H9 (cell line): ENCODE results near the gene HBS1L. TPM values are rescaled to one million over a fixed set of nuclear protein-coding genes. Genes with fewer than 3 reads are reported as not detected.

ENCODE experiments used
- DNase-seq: peaks from one replicate; pipeline ENCODE4 v3.0.0-alpha.2; 2017
- H2AFZ ChIP-seq: one replicate; pipeline ENCODE4 v1.6.1; 2013; ENCODE audit warnings: mild to moderate bottlenecking, low read length, control low read depth, moderate library complexity
- H2AK5ac ChIP-seq: 2 replicates; pipeline ENCODE4 v1.6.1; 2013; ENCODE audit warnings: low read length, control low read depth, mixed read lengths; ENCODE audit not compliant: insufficient read length
- H2BK120ac ChIP-seq: one replicate; pipeline ENCODE4 v1.6.1; 2013; ENCODE audit warnings: low read depth, mild to moderate bottlenecking, low read length, control low read depth, inconsistent platforms; ENCODE audit not compliant: poor library complexity, severe bottlenecking
- H2BK12ac ChIP-seq: 2 replicates; pipeline ENCODE4 v1.6.1; 2013; ENCODE audit warnings: low read length, control low read depth, mixed read lengths, low read depth; ENCODE audit not compliant: insufficient read length
- H2BK15ac ChIP-seq: 2 replicates; pipeline ENCODE4 v1.6.1; 2013; ENCODE audit warnings: low read depth, low read length, control low read depth
- H2BK20ac ChIP-seq: one replicate; pipeline ENCODE4 v1.6.1; 2013; ENCODE audit warnings: low read depth, mild to moderate bottlenecking, low read length, control low read depth, inconsistent platforms; ENCODE audit not compliant: poor library complexity, severe bottlenecking
- H2BK5ac ChIP-seq: 2 replicates; pipeline ENCODE4 v1.6.1; 2013; ENCODE audit warnings: low read length, control low read depth, mixed read lengths; ENCODE audit not compliant: insufficient read length
- H3K14ac ChIP-seq: 2 replicates; pipeline ENCODE4 v1.6.1; 2013; ENCODE audit warnings: low read length, control low read depth; ENCODE audit not compliant: insufficient read depth
- H3K18ac ChIP-seq: 2 replicates; pipeline ENCODE4 v1.6.1; 2013; ENCODE audit warnings: low read depth, mild to moderate bottlenecking, mixed read lengths, low read length, control low read depth; ENCODE audit not compliant: insufficient read length
- H3K23ac ChIP-seq: 2 replicates; pipeline ENCODE4 v1.6.1; 2013; ENCODE audit warnings: low read length, control low read depth, mixed read lengths, low read depth; ENCODE audit not compliant: insufficient read length
- H3K23me2 ChIP-seq: 2 replicates; pipeline ENCODE4 v1.6.1; 2013; ENCODE audit warnings: low read depth, mild to moderate bottlenecking, mixed read lengths, low read length, control low read depth; ENCODE audit not compliant: insufficient read length, poor library complexity, severe bottlenecking
- H3K27ac ChIP-seq: 2 replicates; pipeline ENCODE4 v1.5.1; 2013; ENCODE audit warnings: low read length, control low read depth, mixed read lengths, low read depth; ENCODE audit not compliant: insufficient read length
- H3K27me3 ChIP-seq: 2 replicates; pipeline ENCODE4 v1.6.1; 2013; ENCODE audit warnings: low read length, control low read depth, inconsistent platforms; ENCODE audit not compliant: insufficient read depth
- H3K4ac ChIP-seq: 2 replicates; pipeline ENCODE4 v1.6.1; 2013; ENCODE audit warnings: low read depth, mild to moderate bottlenecking, control low read depth, inconsistent platforms, low read length, moderate library complexity
- H3K4me1 ChIP-seq: 2 replicates; pipeline ENCODE4 v1.6.1; 2013; ENCODE audit warnings: low read length, control low read depth, inconsistent platforms; ENCODE audit not compliant: insufficient read depth
- H3K4me2 ChIP-seq: 2 replicates; pipeline ENCODE4 v1.6.1; 2013; ENCODE audit warnings: low read length, control low read depth, mixed read lengths; ENCODE audit not compliant: insufficient read length, insufficient read depth
- H3K56ac ChIP-seq: 2 replicates; pipeline ENCODE4 v1.6.1; 2013; ENCODE audit warnings: low read depth, mild to moderate bottlenecking, mixed read lengths, low read length, control low read depth; ENCODE audit not compliant: insufficient read length
- H3K79me1 ChIP-seq: 2 replicates; pipeline ENCODE4 v1.6.1; 2013; ENCODE audit warnings: low read depth, mild to moderate bottlenecking, moderate library complexity, low read length, control low read depth, inconsistent platforms; ENCODE audit not compliant: insufficient read depth, poor library complexity, severe bottlenecking
- H3K79me2 ChIP-seq: 2 replicates; pipeline ENCODE4 v1.6.1; 2013; ENCODE audit warnings: low read length, control low read depth, inconsistent platforms; ENCODE audit not compliant: insufficient read depth
- H3K9ac ChIP-seq: 2 replicates; pipeline ENCODE4 v1.6.1; 2013; ENCODE audit warnings: low read length, control low read depth, mixed read lengths; ENCODE audit not compliant: insufficient read length; ENCODE audit errors: extremely low read depth
- H3K9me3 ChIP-seq: one replicate; pipeline ENCODE4 v1.6.1; 2013; ENCODE audit warnings: low read depth, low read length, inconsistent platforms; ENCODE audit not compliant: control insufficient read depth
- H3T11ph ChIP-seq: one replicate; pipeline ENCODE4 v1.6.1; 2013; ENCODE audit warnings: mild to moderate bottlenecking, low read length, control low read depth, inconsistent platforms
- H4K20me1 ChIP-seq: one replicate; pipeline ENCODE4 v1.6.1; 2013; ENCODE audit not compliant: control insufficient read depth, insufficient read length, insufficient read depth
- H4K5ac ChIP-seq: 2 replicates; pipeline ENCODE4 v1.6.1; 2013; ENCODE audit warnings: low read depth, mild to moderate bottlenecking, mixed read lengths, low read length, control low read depth; ENCODE audit not compliant: insufficient read length
- H4K8ac ChIP-seq: replicated peaks from 2 replicates; pipeline ENCODE4 v1.6.1; 2013; ENCODE audit warnings: low read length, control low read depth, mixed read lengths, low read depth; ENCODE audit not compliant: insufficient read length
- H4K91ac ChIP-seq: 2 replicates; pipeline ENCODE4 v1.6.1; 2013; ENCODE audit warnings: low read depth, mild to moderate bottlenecking, moderate library complexity, mixed read lengths, low read length, control low read depth; ENCODE audit not compliant: insufficient read length
- H3K27ac Mint-ChIP-seq, 3 experiments: 2 replicates in 2 of 3; 3 replicates in 1 of 3; pipeline ENCODE4 v1.8.0; 2020 to 2021; ENCODE audit warnings: mixed read lengths in 3 of 3, mild to moderate bottlenecking in 1 of 3, moderate library complexity in 1 of 3
- H3K27me3 Mint-ChIP-seq: 2 replicates; pipeline ENCODE4 v1.8.0; 2021; ENCODE audit warnings: low read depth, mild to moderate bottlenecking, moderate library complexity, mixed read lengths
- H3K36me3 Mint-ChIP-seq, 3 experiments: 2 replicates in 2 of 3; 3 replicates in 1 of 3; pipeline ENCODE4 v1.8.0; 2020 to 2021; ENCODE audit warnings: low read depth in 3 of 3, mixed read lengths in 3 of 3; ENCODE audit not compliant: insufficient read depth in 1 of 3
- H3K4me1 Mint-ChIP-seq, 2 experiments: 2 replicates each; pipeline ENCODE4 v1.8.0; 2020; ENCODE audit warnings: mixed read lengths in 2 of 2
- H3K4me3 Mint-ChIP-seq, 2 experiments: 2 replicates in 1 of 2; 3 replicates in 1 of 2; pipeline ENCODE4 v1.8.0; 2020 to 2021; ENCODE audit warnings: mild to moderate bottlenecking in 2 of 2, mixed read lengths in 2 of 2, moderate library complexity in 1 of 2
- H3K9me3 Mint-ChIP-seq, 2 experiments: 2 replicates in 1 of 2; 3 replicates in 1 of 2; pipeline ENCODE4 v1.8.0; 2020; ENCODE audit warnings: mild to moderate bottlenecking in 2 of 2, mixed read lengths in 2 of 2, moderate library complexity in 1 of 2
- CTCF ChIP-seq: fragments of 200-600 bp; sonication (generic); conservative IDR thresholded peaks from 3 replicates; pipeline ENCODE4 v1.8.0; 2021; ENCODE audit warnings: antibody characterized with exemption, mild to moderate bottlenecking
- WGBS: extraction: QIAGEN DNeasy Blood & Tissue Kit; methylation state at CpG from one replicate; pipeline ENCODE4 v1.1.7; 2013; ENCODE audit warnings: missing lambda C conversion rate, low lambda C conversion rate, mixed read lengths; ENCODE audit not compliant: insufficient read length; ENCODE audit errors: extremely low coverage; 5-methylcytosine and 5-hydroxymethylcytosine counted together
- total RNA-seq: library from RNA; stranded (reverse); gene quantifications from 2 replicates; pipeline ENCODE4 v1.2.1, GENCODE V29; 2021

The HBS1L gene
- total RNA-seq, 1 experiment from 2014 or later: 110 TPM

- no peak for TF ChIP-seq CTCF
- Histone ChIP-seq H2BK120ac (no peak overlapping the region), H2BK5ac (no peak overlapping the region), H2BK12ac (no peak overlapping the region), H3K18ac (no peak overlapping the region), H3K79me2 (no peaks in the 10 kb centered on the region), H3K23me2 (no peaks in the 10 kb centered on the region), H4K91ac (no peak overlapping the region), H2BK15ac (no peak overlapping the region), H3K27me3 (no peaks in the 10 kb centered on the region), H3K27ac (no peak overlapping the region), H2AK5ac (no peak overlapping the region), H4K20me1 (no peaks in the 10 kb centered on the region), H3K4ac (no peak overlapping the region), H3K4me1 (no peaks in the 10 kb centered on the region), H3T11ph (no peak overlapping the region), H3K56ac (no peak overlapping the region), H3K14ac (no peak overlapping the region), H4K5ac (no peak overlapping the region), H3K9ac (no peak overlapping the region), H2AFZ (no peak overlapping the region), H3K23ac (no peak overlapping the region), H3K4me2 (no peak overlapping the region), H4K8ac (no peak overlapping the region), H2BK20ac (no peak overlapping the region), H3K79me1 (no peaks in the 10 kb centered on the region), H3K9me3 (no peaks in the 10 kb centered on the region)
- H3K4me1 Mint-ChIP-seq: peaks cover 10 to 13% of the 10 kb centered on the region in 2 experiments
- peaks cover 16 to 46% (median 27%) of the 10 kb centered on the region in 3 experiments for H3K36me3 Mint-ChIP-seq
- no CpG with 5 or more reads among the region's 1 CpG for WGBS
- no peaks in the 10 kb centered on the region for H3K9me3 Mint-ChIP-seq
- no peak for DNase-seq
- no peaks in the 10 kb centered on the region for H3K27me3 Mint-ChIP-seq
- H3K27ac Mint-ChIP-seq: peak overlapping the region in 1 of 3 experiments; percentile 7; a peak in 1 of 7 replicates
- H3K4me3 Mint-ChIP-seq: no peak overlapping the region
These were observed 80.3 kb downstream of the HBS1L start for GRCh38 chr6:134974370-134974769.
